ENCODE data around the gene TSPAN9. TPM values are rescaled to one million over a fixed set of nuclear protein-coding genes. Genes with fewer than 3 reads are reported as not detected.
A peak's percentile ranks its signal among the peaks of the same experiment; 100 is the strongest.

The TSPAN9 gene
- polyA plus RNA-seq, 1 of the 3 experiments (the other 2 are of a cell fraction): 34.9 TPM

DNA sequence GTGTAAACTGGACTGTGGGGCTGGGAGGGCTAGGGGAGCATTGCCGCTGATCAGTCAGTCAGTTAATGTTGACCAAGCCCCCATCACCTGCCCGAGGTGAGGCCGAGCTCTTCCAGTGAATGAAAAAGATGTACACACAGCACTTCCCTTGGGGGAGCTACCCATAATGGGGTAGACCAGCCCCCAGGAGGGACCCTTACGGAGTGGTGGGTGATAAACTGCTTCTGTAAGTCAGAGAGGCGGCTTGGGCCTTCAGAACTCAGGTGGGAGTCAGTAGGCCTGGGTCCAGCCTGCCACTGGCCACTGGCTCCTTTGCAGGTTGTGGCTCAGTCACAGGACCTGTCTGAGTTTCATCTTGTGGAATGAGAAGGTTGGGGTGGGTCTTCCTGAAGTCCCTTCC, 43.5 kb downstream of the TSPAN9 start (continued):
- TF ChIP-seq FOXJ3 (CRISPR knock-in tag; IDR thresholded peaks at IDR 0.05): no peak
- TF ChIP-seq, protein P1, sequence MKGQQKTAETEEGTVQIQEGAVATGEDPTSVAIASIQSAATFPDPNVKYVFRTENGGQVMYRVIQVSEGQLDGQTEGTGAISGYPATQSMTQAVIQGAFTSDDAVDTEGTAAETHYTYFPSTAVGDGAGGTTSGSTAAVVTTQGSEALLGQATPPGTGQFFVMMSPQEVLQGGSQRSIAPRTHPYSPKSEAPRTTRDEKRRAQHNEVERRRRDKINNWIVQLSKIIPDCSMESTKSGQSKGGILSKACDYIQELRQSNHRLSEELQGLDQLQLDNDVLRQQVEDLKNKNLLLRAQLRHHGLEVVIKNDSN (IDR thresholded peaks at IDR 0.05; ENCODE audit: borderline replicate concordance, low read depth): no peak
- TF ChIP-seq, protein P2, sequence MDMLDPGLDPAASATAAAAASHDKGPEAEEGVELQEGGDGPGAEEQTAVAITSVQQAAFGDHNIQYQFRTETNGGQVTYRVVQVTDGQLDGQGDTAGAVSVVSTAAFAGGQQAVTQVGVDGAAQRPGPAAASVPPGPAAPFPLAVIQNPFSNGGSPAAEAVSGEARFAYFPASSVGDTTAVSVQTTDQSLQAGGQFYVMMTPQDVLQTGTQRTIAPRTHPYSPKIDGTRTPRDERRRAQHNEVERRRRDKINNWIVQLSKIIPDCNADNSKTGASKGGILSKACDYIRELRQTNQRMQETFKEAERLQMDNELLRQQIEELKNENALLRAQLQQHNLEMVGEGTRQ (IDR thresholded peaks at IDR 0.05; ENCODE audit: borderline replicate concordance, low read depth, low read length): no peak

DNA sequence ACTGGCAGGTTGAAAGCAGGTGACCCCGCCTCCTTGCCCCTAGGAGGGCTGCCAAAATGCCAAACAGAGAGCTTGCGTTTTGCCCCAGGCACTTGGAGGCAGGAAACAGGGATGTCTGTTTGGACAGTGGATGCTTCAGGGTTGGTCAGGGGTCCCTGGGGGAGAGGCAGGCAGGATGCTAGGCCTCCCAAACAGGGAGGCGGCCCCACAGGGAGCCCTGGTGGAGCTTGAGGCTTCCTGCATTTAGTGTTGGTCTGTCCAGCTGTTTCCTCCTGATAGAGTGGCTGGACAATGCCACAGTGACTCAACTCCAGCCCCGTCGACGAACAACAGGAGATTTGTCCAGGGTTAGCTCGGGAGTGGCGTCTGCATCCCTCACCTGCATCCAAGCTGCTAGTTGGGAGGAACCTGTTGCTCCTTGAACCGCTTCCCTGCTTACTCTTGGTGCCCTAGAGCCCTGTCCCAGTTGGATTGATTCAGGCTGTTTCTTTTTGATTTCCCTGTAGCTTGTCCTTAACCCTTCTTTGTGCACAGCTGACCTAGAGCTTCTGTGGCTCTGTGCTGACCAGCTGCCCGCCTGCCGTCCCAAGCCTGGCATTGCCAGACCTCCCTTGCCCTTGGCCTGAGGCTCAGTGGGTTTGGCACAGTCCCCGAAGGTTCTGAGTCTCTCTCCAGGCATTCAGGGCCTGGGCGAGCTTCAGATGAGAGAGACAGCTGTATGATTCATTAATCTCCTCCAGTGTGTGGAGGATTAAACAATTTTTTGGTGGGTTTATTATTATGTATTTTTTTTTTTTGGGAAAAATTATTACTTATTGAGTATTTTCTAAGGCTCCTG, 45.9 kb downstream of the TSPAN9 start:
- H3K27ac ChIP-seq (ENCODE audit: low read depth in 2 of 2, low read length in 1 of 2): peak overlapping the region; percentile 80 to 84
- peak; percentile 74 for DNase-seq
- TF ChIP-seq RCOR1 (IDR thresholded peaks at IDR 0.05; ENCODE audit: low read length) (no peak), MXI1 (IDR thresholded peaks at IDR 0.05; ENCODE audit: low read depth, low read length) (no peak), GABPA (IDR thresholded peaks at IDR 0.05; ENCODE audit: low read depth) (no peak), FOXJ3 (CRISPR knock-in tag; IDR thresholded peaks at IDR 0.05) (0 out of 2 replicates have a peak, but pooled peaks have one; percentile 11), JUND (IDR thresholded peaks at IDR 0.05) (peak; percentile 77), RXRA (IDR thresholded peaks at IDR 0.05; ENCODE audit: borderline replicate concordance, low read depth) (no peak), CHD2 (IDR thresholded peaks at IDR 0.05; ENCODE audit: low read length, partially characterized antibody) (no peak), TEAD4 (IDR thresholded peaks at IDR 0.05; ENCODE audit: borderline replicate concordance, insufficient read depth) (peak; percentile 27; the same call in 1 of the 2 replicates), TCF12 (IDR thresholded peaks at IDR 0.05) (peak; percentile 87), TAF1 (IDR thresholded peaks at IDR 0.05; ENCODE audit: borderline replicate concordance, low read depth, low read length) (no peak), RAD21 (IDR thresholded peaks at IDR 0.05; ENCODE audit: low read length) (no peak), SIN3A (IDR thresholded peaks at IDR 0.05; ENCODE audit: borderline replicate concordance, low read depth, low read length) (no peak), YY1 (IDR thresholded peaks at IDR 0.05; ENCODE audit: low read depth) (no peak), SMC3 (IDR thresholded peaks at IDR 0.05; ENCODE audit: low read depth, low read length) (no peak), FOXM1 (IDR thresholded peaks at IDR 0.05; ENCODE audit: low read depth) (no peak)
- TF ChIP-seq, protein P3, sequence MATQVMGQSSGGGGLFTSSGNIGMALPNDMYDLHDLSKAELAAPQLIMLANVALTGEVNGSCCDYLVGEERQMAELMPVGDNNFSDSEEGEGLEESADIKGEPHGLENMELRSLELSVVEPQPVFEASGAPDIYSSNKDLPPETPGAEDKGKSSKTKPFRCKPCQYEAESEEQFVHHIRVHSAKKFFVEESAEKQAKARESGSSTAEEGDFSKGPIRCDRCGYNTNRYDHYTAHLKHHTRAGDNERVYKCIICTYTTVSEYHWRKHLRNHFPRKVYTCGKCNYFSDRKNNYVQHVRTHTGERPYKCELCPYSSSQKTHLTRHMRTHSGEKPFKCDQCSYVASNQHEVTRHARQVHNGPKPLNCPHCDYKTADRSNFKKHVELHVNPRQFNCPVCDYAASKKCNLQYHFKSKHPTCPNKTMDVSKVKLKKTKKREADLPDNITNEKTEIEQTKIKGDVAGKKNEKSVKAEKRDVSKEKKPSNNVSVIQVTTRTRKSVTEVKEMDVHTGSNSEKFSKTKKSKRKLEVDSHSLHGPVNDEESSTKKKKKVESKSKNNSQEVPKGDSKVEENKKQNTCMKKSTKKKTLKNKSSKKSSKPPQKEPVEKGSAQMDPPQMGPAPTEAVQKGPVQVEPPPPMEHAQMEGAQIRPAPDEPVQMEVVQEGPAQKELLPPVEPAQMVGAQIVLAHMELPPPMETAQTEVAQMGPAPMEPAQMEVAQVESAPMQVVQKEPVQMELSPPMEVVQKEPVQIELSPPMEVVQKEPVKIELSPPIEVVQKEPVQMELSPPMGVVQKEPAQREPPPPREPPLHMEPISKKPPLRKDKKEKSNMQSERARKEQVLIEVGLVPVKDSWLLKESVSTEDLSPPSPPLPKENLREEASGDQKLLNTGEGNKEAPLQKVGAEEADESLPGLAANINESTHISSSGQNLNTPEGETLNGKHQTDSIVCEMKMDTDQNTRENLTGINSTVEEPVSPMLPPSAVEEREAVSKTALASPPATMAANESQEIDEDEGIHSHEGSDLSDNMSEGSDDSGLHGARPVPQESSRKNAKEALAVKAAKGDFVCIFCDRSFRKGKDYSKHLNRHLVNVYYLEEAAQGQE (IDR thresholded peaks at IDR 0.05; ENCODE audit: low read depth, low read length): no peak
- TF ChIP-seq, protein P4, sequence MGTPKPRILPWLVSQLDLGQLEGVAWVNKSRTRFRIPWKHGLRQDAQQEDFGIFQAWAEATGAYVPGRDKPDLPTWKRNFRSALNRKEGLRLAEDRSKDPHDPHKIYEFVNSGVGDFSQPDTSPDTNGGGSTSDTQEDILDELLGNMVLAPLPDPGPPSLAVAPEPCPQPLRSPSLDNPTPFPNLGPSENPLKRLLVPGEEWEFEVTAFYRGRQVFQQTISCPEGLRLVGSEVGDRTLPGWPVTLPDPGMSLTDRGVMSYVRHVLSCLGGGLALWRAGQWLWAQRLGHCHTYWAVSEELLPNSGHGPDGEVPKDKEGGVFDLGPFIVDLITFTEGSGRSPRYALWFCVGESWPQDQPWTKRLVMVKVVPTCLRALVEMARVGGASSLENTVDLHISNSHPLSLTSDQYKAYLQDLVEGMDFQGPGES (IDR thresholded peaks at IDR 0.05; ENCODE audit: low read depth, low read length): no peak
- TF ChIP-seq, protein P2 (IDR thresholded peaks at IDR 0.05; ENCODE audit: borderline replicate concordance, low read depth, low read length): no peak
- TF ChIP-seq, protein P5, sequence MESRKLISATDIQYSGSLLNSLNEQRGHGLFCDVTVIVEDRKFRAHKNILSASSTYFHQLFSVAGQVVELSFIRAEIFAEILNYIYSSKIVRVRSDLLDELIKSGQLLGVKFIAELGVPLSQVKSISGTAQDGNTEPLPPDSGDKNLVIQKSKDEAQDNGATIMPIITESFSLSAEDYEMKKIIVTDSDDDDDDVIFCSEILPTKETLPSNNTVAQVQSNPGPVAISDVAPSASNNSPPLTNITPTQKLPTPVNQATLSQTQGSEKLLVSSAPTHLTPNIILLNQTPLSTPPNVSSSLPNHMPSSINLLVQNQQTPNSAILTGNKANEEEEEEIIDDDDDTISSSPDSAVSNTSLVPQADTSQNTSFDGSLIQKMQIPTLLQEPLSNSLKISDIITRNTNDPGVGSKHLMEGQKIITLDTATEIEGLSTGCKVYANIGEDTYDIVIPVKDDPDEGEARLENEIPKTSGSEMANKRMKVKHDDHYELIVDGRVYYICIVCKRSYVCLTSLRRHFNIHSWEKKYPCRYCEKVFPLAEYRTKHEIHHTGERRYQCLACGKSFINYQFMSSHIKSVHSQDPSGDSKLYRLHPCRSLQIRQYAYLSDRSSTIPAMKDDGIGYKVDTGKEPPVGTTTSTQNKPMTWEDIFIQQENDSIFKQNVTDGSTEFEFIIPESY (IDR thresholded peaks at IDR 0.05; ENCODE audit: borderline replicate concordance, low read depth): no peak

More for the DNA sequence above, 45.9 kb downstream of the TSPAN9 start:
- ChIA-PET POLR2A (interaction anchor here (0.6 to 1.2 kb wide), 2 partner anchors 18 to 30 kb away, joined by 3 to 7 read pairs; no protein-coding TSS in a partner anchor), CTCF (interaction anchor here (1.0 to 3.6 kb wide), 11 partner anchors 12 to 243 kb away, joined by 3 to 41 read pairs (median 4); no protein-coding TSS in a partner anchor)
- Histone ChIP-seq H3K36me3 (replicated peaks in 1 of 2; ENCODE audit: control insufficient read depth in 1 of 2, insufficient read depth in 2 of 2, low read length in 1 of 2) (peaks cover 0 to 8% of the 10 kb centered on the region in 2 experiments), H3K27me3 (ENCODE audit: insufficient read depth) (no peaks in the 10 kb centered on the region), H2AFZ (ENCODE audit: low read depth) (no peak overlapping the region), H3K9me2 (no peaks in the 10 kb centered on the region), H3K4me1 (ENCODE audit: control insufficient read depth in 1 of 2, insufficient read depth in 2 of 2, low read depth in 1 of 2, low read length in 1 of 2) (peaks cover 18 to 26% of the 10 kb centered on the region in 2 experiments), H3K9ac (peak overlapping the region; percentile 2; the same call in 1 of the 2 replicates), H4K20me1 (ENCODE audit: insufficient read depth) (no peaks in the 10 kb centered on the region), H3K4me3 (ENCODE audit: low read depth in 2 of 2, low read length in 1 of 2) (no peak overlapping the region), H3K4me2 (peak overlapping the region; percentile 76), H3K9me3 (no peaks in the 10 kb centered on the region), H3K79me2 (ENCODE audit: insufficient read depth) (peaks cover 14% of the 10 kb centered on the region), H3F3A (replicated peaks; ENCODE audit: insufficient read depth) (peaks cover 23% of the 10 kb centered on the region)
- 49% methylated on average over 10 of the region's 13 CpGs for WGBS (ENCODE audit: low lambda C conversion rate)

All from SK-N-SH (cell line).